HG03457 (cell line): ENCODE data around the gene BCL7A.

ENCODE experiments used
- ATAC-seq: cut with Tn5 transposase; IDR thresholded peaks from one replicate; pipeline ENCODE4 v1.9.1; 2021; ENCODE audit warnings: moderate number of reproducible peaks; ENCODE audit not compliant: unreplicated experiment

Gene BCL7A

DNA sequence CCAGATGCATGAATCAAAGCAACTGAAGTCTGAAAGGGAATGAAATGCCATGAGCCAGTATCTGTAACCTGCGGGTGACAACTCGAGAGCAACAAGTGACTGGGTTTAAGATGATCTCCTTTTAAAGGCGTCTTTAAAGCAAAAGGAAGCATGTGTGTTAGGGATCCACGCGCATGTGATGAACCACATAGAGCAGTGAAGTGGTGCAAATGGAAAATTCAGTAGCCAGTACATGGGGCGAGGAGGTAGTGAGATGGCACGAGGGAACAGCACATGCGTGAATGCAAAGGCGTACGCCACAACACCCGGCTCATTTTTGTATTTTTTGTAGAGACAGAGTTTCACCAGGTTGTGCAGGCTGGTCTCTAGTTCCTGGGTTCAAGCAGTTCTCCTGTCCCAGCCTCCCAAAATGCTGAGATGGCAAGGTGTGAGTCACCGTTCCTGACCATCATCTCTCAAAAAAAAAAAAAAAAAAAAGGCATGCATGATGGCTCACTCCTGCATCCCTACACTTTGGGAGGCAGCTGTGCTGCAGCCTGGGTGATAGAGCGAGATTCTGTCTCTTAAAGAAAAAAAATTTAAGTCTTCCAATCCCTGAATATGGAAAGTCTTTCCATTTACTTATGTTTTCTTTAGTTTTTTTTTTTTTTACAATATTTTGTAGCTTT is 24.6 kb upstream of the BCL7A start:
- ATAC-seq, result no peak

DNA sequence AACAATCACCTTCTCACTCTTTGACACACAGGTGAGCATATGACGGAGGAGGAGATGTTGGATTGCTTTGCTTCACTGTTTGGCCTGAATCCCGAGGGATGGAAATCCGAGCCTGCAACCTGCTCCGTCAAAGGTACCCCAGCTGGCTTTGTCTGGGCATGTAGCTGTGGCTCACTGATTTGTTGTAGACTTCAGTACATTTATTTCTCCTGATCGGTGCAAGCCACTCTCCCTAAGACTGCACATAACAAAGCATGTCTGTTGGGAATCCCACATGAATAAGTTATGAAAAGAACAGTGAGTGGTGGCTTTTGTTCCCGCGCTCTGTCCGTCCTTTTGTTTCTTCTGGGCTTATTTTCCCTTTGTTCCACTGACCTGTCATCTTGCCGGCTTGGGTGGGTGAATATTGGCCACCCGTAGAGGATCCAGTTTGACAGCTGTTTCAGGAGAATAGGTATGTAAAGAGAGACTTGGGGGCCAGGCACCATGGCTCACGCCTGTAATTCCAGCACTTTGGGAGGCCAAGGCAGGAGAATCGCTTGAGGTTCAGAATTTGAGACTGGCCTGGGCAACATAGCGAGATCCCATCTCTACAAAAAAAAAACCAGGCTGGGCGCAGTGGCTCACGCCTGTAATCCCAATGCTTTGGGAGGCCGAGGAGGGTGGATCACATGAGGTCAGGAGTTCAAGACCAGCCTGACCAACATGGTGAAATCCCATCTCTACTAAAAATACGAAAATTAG is 20.0 kb upstream of the BCL7A start:
- ATAC-seq, result no peak

DNA sequence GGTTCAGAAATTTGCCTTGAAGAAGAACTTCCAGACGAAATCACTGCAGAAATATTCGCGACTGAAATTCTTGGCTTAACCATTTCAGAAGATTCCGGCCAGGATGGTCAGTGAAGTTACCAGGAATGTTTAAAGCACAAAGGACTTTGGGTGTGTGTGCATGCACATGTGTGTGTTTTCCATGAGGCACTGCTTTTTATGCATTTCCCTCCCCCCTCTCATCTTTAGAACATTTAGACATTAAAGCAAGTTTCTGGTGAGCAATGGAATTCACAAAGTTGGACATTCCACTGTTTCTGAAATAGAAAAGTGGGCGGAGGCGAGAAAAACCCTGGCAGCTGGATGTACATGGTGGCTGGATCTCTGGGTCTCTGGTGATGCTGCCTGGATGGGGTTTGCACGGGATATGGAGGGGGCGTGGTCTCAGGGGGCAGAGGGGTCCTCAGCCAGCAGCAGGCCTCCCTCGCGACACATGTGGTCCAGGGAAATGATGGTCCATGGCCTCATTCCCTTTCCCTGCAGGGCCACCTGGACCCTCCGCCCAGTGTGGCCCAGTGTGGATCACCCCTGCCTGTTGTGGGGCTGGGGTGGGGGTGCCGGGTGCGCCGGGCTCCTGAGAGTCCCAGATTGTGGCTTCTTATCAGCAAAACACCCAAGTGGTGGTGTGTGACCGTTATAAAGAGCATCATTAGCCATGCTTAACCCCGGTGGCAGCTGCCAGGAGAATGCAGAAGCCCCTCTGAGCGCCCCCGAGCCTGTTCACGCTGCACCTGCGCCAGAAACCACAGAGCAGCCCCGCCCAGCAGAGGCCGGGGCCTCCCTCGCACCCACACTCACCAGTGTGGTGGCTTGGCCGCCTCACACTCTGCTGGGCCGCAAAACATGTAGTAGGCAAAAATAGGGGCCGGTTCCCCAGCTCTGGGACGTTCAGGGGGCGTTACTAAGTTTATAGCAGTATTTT is 17.8 kb upstream of the BCL7A start:
- ATAC-seq, result no peak

DNA sequence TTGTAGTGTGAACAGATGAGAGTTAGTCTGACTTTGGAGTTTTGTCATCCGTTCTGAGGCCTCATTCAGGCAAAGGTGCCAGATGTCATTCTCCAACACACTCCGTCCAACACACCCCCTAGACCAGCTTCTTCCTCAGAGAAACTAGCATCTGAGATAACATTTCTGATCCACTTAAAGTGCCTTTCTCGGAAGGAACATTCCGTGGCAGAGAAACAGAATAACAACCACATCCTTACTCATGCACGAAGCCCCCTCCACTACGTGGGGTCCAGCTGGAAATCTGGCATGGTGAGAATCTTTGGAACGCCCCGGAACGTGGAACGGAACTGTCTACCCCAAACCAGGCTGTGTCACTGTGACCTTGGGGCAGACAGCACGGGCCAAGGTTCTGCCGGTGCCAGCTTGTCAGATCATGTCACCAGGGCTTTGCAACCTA is 17.0 kb upstream of the BCL7A start:
- no peak for ATAC-seq

DNA sequence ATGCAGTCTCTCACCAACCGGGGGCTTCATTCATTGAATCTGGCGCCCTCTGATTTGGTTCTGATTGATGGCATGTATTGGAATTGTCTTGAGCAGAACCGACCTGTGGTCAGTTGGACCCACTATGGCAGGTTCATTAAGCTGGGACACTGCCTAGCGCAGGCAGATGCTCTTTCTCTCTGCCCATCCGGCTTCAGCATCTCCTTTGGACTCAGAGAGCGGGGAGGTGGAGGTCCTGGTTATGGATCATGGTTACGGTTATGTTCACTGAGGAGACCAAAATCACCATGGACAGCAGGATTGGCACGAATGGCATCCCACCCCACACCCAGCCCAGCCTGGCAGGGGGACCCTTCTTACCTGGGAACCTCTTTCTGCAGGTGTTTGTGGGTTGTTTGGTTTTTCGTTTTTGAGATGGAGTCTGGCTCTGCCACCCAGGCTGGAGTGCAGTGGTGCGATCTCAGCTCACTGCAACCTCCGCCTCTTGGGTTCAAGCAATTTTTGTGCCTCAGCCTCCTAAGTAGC is 16.4 kb upstream of the BCL7A start:
- ATAC-seq, result no peak

DNA sequence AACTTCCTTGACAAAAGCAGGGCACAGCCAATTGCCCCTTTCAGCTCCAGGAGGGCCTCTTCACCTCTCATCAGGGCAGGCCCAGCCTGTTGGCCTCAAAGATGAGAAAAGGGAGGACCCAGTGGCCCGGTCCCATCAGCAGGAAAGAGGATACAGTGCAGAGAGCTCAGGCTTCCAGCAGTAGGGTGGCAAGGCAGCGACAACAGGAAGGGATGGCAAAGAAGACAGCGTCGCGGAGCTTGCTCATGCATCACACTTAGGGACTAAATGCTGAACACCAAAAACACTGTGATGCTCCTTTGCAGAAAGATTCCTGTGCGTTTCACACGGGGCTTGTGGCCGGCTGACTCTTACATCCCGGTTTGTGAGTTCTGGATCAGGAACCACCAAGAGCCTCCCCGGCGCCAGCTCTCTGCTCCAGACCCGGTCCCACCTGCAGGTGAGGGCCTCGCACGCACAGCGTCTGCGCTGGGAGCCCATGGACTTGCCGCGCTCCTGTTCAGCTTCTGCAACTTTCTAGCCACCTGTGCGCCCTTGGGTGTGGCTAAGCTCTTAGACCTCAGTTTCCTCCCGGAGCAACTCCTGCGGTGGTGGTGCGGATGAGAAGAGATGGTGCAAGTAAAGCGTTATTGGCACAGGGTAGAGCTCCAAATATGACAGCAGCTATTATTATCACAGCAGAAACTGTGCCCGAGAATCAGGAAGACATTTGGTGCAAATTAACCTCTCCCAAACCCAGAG is 15.3 kb upstream of the BCL7A start:
- ATAC-seq, result no peak

DNA sequence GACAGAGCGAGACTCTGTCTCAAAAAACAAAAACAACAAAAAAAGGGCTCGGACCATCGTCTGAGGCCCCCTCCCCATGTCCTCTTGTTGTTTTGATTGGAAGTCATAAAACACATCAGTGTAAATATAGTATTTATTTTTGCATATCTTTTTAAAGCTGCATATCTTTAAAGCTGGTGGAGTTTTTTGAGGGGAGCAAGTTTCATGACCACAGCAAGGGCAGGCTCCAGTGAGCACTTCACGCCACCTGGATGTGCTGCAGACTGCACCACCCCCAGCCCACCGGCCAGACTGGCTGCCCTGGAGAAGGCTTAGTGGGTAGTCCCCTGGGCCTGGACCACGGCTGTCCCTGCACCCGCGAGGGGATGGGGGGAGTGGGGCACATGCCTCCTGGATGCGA is 11.9 kb upstream of the BCL7A start:
- no peak for ATAC-seq

DNA sequence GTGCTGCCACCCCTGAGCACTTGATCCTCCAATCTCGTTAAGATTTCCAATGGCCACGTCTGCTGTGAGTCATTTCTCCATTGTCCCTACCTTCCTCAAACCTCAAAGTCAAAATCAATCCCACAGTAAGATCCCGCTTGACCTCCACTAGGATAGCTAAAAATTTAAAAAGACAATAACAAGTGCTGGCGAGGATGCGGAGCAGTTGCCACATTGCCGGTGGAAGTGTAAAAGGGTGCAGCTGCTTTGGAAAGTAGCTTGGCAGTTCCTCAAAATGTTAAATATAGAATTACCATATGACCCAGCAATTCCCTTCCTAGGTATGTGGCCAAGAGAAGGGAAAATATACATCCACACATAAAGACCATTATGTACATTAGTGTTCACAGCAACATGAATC is 9.5 kb upstream of the BCL7A start:
- no peak for ATAC-seq

DNA sequence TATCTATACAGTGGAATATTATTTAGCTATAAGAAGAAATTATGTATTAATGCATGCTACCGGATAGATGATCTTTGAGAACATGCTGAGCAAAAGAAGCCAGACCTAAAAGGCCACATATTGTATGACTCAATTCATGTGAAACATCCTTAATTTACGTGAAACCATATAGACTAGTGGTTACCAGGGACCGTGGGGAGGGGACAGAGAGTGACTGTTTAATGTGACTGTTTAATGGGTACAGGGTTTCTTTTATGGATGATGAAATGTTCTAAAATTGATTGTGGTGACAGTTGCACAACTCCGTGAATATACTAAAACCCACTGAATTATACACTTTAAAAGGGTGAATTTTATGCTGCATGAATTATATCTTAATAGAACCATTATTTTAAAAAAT is 8.5 kb upstream of the BCL7A start:
- no peak for ATAC-seq

DNA sequence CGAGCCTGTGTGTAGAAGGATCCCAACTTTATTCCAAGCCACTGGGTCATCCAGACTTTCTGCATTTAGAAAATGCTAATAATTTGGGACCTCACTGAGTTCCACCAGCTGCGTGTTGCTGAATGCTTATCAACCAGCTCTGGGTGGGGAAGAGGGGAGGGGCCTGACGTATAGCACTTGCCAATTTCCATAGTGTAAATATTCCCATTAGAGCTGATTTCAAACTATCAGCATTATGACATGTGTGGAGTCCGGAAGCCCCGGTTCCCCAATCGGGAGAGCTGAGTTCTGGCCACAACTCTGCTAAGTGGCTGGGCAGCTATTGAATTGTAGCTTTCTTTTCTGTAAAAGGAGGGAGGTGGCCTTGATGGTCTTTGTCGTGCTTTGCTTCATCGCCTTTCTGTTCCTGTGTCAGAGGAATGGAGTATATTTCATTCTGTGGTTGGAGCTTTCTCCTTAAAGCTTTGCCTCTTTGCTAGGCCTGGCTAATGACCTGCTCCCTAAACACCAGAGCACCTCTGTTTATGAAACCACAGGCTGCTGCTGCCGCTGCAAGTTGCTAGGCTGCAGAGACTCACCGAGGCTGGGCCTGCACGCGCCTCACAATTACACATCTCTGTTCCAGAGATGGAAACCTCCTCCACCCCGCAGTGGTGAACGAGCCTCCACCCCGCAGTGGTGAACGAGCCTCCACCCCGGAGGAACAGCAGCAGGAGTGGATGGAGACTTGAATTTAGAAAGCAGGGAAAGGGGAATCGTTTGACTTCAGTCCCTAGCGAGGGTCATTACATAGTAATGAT is 7.7 kb upstream of the BCL7A start:
- no peak for ATAC-seq

DNA sequence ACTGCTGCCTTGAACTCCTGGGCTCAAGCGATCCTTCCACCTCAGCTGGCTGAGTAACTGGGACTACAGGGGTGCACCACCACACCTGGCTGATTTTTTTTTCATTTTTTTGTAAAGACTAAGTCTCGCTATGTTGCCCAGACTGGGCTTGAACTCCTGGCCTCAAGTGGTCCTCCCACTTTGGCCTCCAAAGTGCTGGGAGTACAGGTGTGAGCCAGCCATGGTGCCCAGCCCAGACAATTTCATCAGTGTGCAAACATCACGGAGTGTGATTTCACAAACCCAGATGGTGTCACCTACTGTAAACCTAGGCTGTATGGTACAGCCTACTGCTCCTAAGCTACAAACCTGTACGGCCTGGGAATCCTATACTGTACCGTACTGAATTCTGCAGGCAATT is 6.9 kb upstream of the BCL7A start:
- no peak for ATAC-seq

DNA sequence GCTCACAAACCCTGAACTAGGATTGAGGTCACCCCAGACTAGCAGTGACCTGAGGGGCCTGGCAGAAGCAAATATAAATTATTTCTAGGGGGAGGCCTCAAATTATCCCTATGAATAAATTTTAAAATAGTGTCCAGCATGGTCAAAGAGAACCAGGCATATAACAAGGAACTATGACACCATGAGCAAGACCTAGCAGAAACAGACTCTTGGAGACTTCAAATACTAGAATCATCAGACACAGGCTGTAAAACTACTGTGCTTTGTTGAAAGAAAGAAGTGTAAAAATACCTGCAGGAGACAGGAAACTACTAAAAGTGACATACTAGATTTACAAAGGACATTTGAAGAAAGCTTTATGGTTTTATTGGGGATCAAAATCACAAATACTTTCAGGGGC is 3.2 kb upstream of the BCL7A start:
- no peak for ATAC-seq

DNA sequence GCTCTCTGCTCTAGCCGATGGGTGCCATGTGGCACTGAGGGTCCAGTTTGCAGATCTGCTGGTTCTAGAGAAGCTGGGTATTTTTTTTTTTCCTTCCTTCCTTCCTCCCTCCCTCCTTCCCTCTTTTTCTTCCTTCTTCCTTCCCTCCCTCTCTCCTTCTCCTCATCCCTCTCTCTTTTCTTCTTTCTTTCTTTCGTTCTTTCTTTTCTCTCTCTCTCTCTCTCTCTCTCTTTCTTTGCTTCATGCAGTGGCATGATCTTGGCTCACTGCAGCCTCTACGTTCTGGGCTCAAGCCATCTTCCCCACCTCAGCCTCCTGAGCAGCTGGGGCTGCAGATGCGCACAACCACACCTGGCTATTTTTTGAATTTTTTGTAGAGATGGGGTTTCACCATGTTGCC is 2.7 kb upstream of the BCL7A start:
- no peak for ATAC-seq

DNA sequence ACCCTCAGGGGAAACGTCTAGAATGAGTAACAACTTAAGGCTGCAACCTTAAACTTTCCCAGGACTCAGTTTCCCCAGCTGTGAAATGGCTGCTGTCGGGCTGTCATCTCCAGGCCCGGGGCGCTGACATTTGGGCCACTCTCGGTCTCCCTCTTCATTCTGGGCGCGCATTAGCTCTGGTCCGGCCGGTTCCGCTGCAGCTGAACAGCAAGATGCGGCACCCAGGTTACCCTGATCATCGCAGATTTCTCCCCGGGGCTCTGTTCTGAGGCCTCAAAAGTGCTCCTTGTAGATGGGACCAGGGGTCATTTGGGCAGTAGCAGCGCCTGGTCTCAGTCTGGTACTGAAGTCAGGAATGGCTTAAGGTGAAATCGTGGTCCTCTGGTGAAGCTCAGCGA is 890 bp upstream of the BCL7A start:
- no peak for ATAC-seq

DNA sequence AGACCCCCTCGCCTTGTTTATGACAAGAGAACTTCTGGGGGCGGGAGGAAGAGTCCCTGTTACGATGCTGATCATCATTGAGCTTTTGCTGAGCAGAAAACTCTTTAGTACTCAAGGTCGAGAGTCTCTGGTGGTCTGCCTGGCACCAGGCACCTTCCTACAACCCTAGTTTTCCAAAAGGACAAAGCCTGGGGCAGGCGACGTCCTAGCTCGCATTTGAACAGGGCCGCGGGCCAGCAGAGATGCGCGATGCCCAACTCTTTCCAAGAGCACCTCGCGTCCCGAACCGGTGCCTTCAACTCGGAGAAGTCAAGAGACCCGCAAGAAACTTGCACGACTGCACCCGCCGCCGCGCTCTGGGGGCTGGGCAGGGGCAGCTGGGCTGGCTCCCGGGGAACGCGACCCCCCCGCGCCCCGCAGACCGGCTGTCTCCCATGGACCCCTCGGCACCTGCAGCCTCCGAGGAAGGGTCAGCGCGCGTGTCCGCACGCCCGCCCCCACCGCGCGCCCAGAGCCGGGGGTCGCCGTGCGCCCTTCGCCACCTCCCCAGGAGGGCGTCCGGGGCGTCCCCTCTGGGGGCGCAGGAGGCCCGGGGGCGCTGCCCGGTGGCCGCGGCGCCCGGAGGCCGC is 377 bp upstream of the BCL7A start:
- no peak for ATAC-seq

DNA sequence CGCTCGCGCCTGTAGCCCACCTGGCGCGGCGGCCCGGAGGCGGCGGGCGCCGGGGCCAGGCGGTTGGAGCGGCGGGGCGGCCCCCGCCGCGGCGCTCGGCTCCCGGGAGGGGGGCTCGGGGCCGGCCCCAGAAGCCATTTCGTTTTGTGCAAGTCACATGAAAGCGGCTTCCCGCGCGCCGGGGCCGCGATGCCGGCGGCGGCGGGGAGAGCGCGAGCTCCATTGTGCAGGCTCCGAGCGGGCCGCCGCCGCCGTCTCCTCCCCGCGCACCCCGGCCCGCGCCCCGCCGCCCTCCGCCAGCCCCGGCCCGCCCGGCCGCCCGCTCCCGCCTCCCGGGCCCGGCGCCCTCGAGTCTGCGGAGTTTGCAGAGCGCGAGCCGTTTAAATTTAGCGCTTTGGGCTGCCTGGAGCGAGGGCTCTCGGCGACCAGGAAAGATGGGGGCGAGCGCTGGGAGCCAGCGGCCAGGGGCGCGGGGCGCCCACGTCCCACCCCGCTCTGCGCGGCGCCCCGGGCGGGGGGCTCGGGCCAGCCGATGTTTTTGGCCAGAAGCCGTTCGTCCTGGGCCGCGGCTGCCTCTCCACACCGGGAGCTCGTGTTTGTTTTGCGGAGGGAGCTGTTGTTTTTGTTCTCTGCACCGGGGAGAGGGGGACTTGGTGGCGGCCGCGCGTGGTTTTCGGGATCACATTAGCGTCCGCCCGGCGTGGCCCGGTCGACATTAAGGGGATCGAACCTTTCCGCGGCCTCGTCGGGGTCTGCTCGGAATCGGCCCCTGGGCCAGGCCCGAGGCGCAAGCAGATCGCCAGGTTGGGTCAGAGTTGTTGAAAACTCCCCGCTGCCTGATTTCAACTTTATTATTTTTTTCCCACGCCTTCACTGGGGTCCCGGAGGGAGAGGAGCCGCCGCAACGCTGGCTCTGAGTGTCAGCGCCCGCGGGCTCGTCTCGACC is 982 bp downstream of the BCL7A start:
- no peak for ATAC-seq

DNA sequence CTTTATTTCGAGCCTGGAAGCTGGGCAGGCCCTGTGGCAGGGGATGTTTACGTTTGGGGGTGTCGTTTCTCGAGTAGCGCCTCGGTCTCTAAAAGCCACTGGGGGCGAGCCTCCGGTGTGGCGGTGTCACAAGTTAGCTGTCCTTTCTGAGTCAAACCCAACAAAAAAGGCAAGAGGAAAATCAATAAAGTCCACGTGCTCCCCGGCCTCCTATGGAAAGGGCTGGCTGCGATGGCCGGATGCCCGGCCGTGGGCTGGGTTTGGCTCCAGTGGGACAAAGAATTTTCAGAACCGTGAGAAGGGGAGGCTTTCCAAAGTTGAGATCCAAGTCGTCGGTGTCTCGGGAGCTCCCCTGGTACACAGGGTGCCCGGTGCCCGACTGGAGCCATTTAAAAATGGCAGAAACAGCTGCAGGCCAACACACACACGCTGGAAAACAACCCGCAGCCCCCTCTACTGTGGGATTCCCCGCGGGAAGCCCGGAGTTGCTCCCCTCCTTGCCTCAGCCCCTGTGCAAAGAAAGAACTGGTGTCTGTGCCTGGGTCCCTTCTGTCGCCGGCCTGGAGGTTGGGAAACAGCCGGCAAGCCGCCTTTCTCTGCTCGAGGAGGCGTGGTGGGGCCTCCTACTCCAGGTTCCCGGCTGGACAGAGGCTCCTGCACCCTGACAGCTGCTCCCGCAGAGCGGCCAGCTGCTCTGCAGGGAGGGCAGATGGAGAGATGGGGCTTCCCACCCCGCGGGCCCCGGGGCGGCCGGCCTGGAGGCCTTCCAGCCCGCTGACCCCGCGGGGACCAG is 1.9 kb downstream of the BCL7A start:
- ATAC-seq, result no peak
